Embryonic facial prominence (tissue), 1 donor: ENCODE measurements around the gene PAX5.

ENCODE experiments used
- DNase-seq: peaks from one replicate; pipeline ENCODE4 v3.0.0-alpha.2; 2016; ENCODE audit errors: extremely low spot score

PAX5 gene

GRCh38 chr9:36812556-36812955, 221.5 kb downstream of the PAX5 start:
- DNase-seq = no peak

DNA sequence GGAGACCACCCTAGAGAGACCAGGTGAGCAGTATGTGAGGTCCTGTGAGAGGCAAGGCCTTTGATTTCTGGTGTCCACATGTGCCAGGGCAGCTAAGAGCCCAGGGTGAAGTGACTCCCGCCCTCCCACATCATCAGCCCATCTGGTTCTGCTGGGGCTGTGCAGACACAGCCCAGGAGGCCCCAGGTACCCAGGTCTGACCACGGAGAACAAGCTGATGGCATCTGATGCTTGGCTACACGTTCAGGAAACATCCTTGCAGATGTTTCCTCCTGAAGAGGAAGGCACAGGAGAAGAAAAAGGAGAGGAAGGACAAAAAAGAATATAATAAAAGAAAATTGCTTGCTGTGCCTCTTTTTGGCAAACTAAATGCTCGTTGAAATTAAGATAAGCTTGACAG, 225.8 kb downstream of the PAX5 start:
- no peak for DNase-seq

GRCh38 chr9:36803961-36804360, 230.1 kb downstream of the PAX5 start:
- DNase-seq = no peak

DNA sequence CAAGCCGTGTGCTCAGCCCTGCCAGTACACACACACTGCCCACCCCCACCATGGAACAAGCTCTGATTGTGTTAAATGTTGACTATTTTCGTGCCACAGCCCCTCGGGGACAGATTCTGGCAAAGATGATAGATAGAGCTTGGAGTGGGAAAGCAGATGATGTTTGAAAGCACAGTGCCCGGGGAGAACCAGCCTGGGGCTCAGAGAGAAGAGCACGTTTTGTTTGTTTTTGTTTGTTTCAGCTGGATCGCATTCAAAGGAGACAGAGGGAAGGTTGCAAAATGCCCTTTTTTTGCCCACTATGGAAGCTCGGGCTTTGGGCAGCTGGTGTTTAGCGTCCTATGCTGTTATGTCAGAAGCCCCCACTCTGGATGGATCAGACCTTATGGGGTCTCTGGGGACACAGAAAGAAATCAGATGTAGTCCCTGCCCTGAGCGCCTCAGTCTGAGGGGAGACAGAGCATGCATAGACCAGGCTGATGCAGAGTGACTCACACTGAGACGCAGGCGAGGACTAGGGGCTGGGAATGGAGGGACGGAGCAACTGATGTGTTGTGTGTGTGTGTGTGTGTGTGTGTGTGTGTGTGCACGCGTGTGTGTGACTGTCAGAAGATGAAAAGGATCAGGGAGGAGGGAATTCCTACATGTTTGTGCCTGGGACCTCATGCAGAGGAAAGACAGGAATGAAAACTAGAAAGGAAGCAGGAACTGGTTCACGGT, 231.7 kb downstream of the PAX5 start:
- no peak for DNase-seq

DNA sequence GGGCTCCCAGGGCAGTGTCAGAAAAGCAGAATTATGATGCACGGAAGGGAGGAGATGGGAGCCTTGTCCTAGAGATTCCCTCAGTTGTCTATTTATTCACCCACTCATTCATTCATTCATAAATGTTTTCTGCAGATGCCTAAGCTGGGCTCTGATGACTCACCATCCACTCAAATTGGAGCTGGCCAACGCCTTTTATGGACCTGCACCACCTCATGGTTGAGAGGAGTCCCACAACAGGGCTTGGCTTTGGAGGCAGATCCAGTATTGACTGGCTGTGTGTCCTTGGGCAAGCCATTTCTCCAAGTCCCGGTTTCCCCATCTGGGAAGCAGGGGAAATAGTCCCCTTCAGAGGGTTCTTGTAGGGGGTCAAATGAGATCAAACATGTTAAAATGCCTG, 233.6 kb downstream of the PAX5 start:
- DNase-seq = no peak

- no peak for DNase-seq
Measured at GRCh38 chr9:36798350-36799065, 235.6 kb downstream of the PAX5 start.

- no peak for DNase-seq
Measured at GRCh38 chr9:36797471-36798220, 236.4 kb downstream of the PAX5 start.

DNA sequence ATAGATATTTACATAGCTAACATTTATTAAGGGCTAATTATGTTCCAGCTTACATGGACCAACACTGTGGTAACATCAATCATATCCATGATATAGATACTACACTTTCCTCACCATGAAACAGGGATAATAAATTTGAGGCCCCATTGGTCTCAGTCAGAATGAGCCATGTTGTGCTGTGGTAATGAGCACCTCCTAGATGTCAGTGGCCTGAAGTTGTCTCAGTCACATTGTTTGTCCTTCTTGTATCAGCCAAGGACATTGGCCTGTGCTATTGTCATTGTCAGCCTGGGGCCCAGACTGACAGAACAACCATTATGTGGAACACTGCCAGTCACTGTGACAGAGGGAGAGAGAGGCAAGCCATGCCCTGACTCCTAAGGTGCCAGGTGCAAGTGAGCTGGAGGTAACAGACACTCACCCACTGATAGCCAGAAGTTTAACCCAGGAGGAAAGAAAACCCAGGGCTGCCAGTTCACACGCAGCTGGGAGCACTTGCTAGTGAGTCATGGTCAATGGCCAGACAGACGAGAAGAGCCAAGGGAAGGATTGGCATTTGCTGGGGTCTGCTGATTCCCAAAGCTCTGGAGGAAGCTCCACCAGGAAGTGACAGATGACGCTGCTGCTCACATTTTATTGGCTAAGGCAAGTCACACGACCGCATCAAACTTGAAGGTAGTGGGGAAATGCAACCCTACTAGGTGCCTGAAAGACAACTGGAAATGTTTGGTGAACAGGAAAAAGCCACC, 237.2 kb downstream of the PAX5 start:
- no peak for DNase-seq

DNA sequence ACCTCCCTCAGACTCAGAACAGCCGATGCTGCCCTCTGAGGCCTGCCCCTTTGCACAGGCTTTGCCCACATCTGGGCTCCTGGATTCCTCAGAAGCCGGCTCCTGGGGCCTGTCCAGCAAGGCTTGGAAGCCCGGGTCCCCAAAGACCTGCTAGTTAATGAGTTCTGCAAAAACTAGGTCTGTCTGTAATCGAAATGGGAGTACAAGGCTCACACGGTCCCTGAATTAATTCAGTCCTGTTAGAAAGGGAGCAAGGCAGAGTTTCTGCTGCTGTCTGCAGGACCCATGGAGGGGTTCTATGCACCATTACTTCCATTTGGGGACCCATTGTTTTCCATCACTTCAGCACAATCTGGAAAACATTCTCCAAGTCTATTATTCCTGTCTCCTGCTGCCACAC, 239.6 kb downstream of the PAX5 start:
- DNase-seq = no peak

DNA sequence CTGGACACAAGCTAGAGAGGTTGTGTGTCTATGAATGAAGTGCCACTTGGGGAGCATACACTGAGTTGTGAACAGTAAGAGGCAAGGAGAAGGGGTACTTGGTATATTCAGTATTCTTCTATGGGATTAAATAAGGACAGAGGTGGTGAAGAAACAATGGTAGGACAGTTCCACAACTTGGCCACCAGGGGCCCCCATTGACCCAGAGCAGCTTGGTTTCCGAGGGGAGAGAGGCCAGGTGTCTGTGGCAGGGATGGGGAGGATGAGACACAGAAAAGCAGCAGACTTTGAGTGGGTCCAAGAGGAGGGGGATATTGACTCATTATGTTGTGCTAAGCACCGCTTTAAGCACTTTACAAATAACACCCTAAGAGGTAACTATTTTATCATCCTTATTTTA, 240.8 kb downstream of the PAX5 start:
- DNase-seq = no peak

GRCh38 chr9:36791222-36791950, 242.7 kb downstream of the PAX5 start:
- no peak for DNase-seq

- no peak for DNase-seq
Measured at GRCh38 chr9:36789886-36790285, 244.2 kb downstream of the PAX5 start.

GRCh38 chr9:36788534-36788933, 245.5 kb downstream of the PAX5 start:
- DNase-seq = no peak

GRCh38 chr9:36787709-36788108, 246.4 kb downstream of the PAX5 start:
- DNase-seq = no peak
